Ishikawa (cell line): ENCODE measurements around the gene CDK6.

ENCODE experiments used
- CEBPB ChIP-seq: IDR thresholded peaks from 2 replicates; pipeline ENCODE4 v1.6.1; 2012
- CREB1 ChIP-seq: IDR thresholded peaks from 2 replicates; pipeline ENCODE4 v1.6.1; 2012; ENCODE audit warnings: low read depth
- EGR1 ChIP-seq: IDR thresholded peaks from 2 replicates; pipeline ENCODE4 v1.6.1; 2012
- EP300 ChIP-seq: IDR thresholded peaks from 2 replicates; pipeline ENCODE4 v1.6.1; 2012; ENCODE audit warnings: borderline replicate concordance
- FOXM1 ChIP-seq: IDR thresholded peaks from 2 replicates; pipeline ENCODE4 v1.6.1; 2012; ENCODE audit warnings: low read depth, borderline replicate concordance
- MAX ChIP-seq: IDR thresholded peaks from 2 replicates; pipeline ENCODE4 v1.6.1; 2012
- NFIC ChIP-seq: IDR thresholded peaks from 2 replicates; pipeline ENCODE4 v1.6.1; 2012
- RAD21 ChIP-seq: IDR thresholded peaks from 2 replicates; pipeline ENCODE4 v1.6.1; 2012; ENCODE audit warnings: low read depth
- REST ChIP-seq: IDR thresholded peaks from 2 replicates; pipeline ENCODE4 v1.6.1; 2012; ENCODE audit warnings: low read depth, mild to moderate bottlenecking
- TAF1 ChIP-seq: IDR thresholded peaks from 2 replicates; pipeline ENCODE4 v1.6.1; 2012; ENCODE audit warnings: low read depth, mild to moderate bottlenecking
- TCF12 ChIP-seq: IDR thresholded peaks from 2 replicates; pipeline ENCODE4 v1.6.1; 2012; ENCODE audit warnings: low read depth
- TEAD4 ChIP-seq: IDR thresholded peaks from 2 replicates; pipeline ENCODE4 v1.6.1; 2012
- USF1 ChIP-seq: IDR thresholded peaks from 2 replicates; pipeline ENCODE4 v1.6.1; 2012
- YY1 ChIP-seq: IDR thresholded peaks from 2 replicates; pipeline ENCODE4 v1.6.1; 2012; ENCODE audit warnings: low read depth
- ZBTB7A ChIP-seq: IDR thresholded peaks from 2 replicates; pipeline ENCODE4 v1.6.1; 2012; ENCODE audit warnings: low read depth

The CDK6 gene

GRCh38 chr7:92826258-92826938 is 10.0 kb downstream of the CDK6 start:
- TF ChIP-seq CREB1 (no peak), EGR1 (no peak), EP300 (no peak), TCF12 (no peak), NFIC (no peak), ZBTB7A (no peak), RAD21 (no peak), MAX (no peak), TAF1 (no peak), FOXM1 (no peak), REST (no peak), TEAD4 (no peak), CEBPB (no peak), USF1 (no peak)

GRCh38 chr7:92824901-92825480 is 11.4 kb downstream of the CDK6 start:
- TF ChIP-seq TAF1: no peak
- no peak for TF ChIP-seq USF1
- no peak for TF ChIP-seq EP300
- TF ChIP-seq TEAD4: no peak
- TF ChIP-seq YY1: no peak
- no peak for TF ChIP-seq CREB1
- no peak for TF ChIP-seq MAX
- no peak for TF ChIP-seq REST
- no peak for TF ChIP-seq FOXM1
- TF ChIP-seq EGR1: no peak
- no peak for TF ChIP-seq CEBPB
- no peak for TF ChIP-seq TCF12
- no peak for TF ChIP-seq NFIC
- TF ChIP-seq ZBTB7A: no peak
- no peak for TF ChIP-seq RAD21

GRCh38 chr7:92824450-92824849 is 11.9 kb downstream of the CDK6 start:
- TF ChIP-seq MAX (no peak), FOXM1 (no peak), TCF12 (no peak), NFIC (no peak), USF1 (no peak), CREB1 (no peak), REST (no peak), RAD21 (no peak), EP300 (no peak), YY1 (no peak), ZBTB7A (no peak)

- no peak for TF ChIP-seq USF1
- TF ChIP-seq CREB1: no peak
- TF ChIP-seq TCF12: no peak
- TF ChIP-seq TEAD4: no peak
- TF ChIP-seq TAF1: no peak
- no peak for TF ChIP-seq CEBPB
- TF ChIP-seq FOXM1: no peak
- TF ChIP-seq MAX: no peak
- TF ChIP-seq ZBTB7A: no peak
- TF ChIP-seq NFIC: no peak
- TF ChIP-seq EGR1: no peak
- TF ChIP-seq YY1: no peak
- TF ChIP-seq RAD21: no peak
- TF ChIP-seq EP300: no peak
- TF ChIP-seq REST: no peak
Observed at GRCh38 chr7:92823042-92823441, 13.3 kb downstream of the CDK6 start.
